HG03571 (cell line): ENCODE results near the gene PARP2.
A peak's percentile ranks its signal among the peaks of the same experiment; 100 is the strongest.
"Not testable (repeated sequence)": the region's sequence is repeated elsewhere in the genome, so short reads cannot be mapped to it uniquely, and the experiment has no call there.

Experiments
- ATAC-seq: cut with Tn5 transposase; IDR thresholded peaks from one replicate; pipeline ENCODE4 v1.9.1; 2021; ENCODE audit not compliant: unreplicated experiment

PARP2 gene, protein sequence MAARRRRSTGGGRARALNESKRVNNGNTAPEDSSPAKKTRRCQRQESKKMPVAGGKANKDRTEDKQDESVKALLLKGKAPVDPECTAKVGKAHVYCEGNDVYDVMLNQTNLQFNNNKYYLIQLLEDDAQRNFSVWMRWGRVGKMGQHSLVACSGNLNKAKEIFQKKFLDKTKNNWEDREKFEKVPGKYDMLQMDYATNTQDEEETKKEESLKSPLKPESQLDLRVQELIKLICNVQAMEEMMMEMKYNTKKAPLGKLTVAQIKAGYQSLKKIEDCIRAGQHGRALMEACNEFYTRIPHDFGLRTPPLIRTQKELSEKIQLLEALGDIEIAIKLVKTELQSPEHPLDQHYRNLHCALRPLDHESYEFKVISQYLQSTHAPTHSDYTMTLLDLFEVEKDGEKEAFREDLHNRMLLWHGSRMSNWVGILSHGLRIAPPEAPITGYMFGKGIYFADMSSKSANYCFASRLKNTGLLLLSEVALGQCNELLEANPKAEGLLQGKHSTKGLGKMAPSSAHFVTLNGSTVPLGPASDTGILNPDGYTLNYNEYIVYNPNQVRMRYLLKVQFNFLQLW

GRCh38 chr14:20343092-20343861 is at the start of gene PARP2:
Gene PARP2 (plus strand): TSS chr14:20343635. CDS start chr14:20343642, 7 bp downstream.
- peak; percentile 93 for ATAC-seq

DNA sequence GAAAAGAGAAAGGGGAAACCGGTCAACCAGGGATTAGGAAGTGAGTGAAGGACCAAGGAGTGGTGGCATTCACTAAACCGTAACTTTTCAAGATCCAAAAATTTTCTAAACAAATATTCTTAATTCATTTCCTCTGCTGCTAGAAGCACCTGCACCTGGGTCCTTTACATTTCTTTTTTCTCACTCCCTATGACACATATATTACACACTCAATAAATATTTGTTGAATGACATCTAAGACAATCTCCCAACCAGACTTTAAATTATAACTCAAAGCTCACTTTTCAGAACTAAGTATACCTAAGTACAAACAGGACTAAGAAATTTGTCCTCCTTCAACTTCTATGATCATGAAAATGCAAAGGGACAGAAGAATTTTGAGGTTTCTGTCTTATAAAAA is 48.8 kb upstream of the PARP2 start:
- no peak for ATAC-seq

- no peak for ATAC-seq
Measured at GRCh38 chr14:20295067-20295466, 48.4 kb upstream of the PARP2 start.

GRCh38 chr14:20302042-20302755 is 41.2 kb upstream of the PARP2 start:
- ATAC-seq, result no peak

DNA sequence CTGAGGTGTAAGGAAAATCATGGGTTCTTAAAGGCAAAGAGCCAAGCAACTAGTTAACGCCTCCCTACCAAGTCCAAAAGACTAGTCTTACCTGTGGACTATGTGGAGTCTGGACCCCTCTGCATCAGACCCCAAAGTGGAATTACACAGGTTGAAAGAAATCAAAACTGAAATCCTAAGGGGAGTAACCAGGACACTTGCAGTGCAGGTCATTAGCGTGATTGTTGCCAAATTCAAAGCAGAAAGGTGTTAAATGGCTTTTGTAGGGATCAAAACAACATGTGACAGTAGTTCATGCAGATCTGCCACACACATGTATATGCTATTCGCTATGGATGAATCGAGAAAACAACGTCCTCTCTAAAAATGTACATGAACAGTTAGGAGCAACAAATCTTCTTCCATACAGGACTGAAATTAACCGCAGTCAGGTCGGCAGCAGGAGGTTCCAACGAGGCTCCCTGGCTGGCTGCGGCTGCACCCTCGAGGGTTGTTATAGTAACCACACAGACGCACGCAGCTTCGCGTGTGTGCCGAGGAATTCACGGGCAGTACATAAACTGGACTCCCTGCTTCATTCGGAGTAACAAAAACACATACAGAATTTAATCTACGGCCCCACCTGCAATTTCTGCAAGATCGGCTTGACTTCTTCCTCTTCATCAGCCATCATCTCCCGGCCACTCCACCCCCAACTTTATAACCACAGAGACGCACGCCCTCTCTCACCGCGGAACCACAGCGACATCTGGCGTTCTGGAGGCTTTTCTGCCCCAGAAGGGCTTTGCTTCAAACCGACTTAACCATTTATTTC is 38.0 kb upstream of the PARP2 start, which contains the start of gene TTC5:
Gene TTC5 (minus strand): TSS at position 687 of the 814 bp plus-strand sequence. CDS start 14 bp downstream, at position 673.
- peak; percentile 95 for ATAC-seq

DNA sequence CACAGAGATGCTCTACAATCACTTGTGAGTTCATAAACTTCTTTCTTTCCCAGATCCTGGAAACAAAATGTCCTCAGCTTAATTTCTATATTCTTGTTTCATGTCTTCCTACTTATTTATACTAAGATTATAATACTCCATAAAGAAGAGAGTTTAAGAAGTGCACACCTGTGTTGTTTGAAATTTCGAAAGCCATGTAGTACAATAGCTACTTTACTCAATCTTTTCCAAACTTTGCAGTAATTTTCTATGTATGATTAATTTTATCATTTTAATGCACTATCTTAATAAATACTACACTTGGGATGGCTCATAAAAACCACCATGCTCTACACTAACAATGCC is 37.4 kb upstream of the PARP2 start:
- no peak for ATAC-seq

- ATAC-seq, result no peak
Measured at GRCh38 chr14:20314026-20314425, 29.4 kb upstream of the PARP2 start.

DNA sequence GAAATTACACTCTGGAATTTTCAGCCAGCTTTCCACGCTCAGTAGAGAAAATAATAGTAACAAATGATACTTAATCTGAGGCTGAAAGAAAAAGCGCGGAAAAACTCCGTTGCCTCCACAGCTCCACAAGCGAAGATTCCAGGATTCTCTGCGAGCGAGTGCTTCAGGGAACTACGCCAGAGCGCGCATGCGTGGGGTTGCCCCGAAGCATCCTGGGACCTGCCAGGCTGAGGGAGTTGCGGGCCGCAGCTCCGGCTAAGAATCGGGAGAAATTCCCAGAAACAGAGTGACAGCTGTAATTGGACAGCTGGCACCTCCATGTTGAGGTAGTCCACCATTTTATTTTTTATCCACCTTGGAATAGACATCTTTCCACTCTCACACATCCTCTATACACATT is 25.7 kb upstream of the PARP2 start:
- no peak for ATAC-seq

GRCh38 chr14:20327005-20327869 is 16.2 kb upstream of the PARP2 start:
- ATAC-seq, result no peak

- ATAC-seq, result no peak
Measured at GRCh38 chr14:20328705-20329104, 14.7 kb upstream of the PARP2 start.

DNA sequence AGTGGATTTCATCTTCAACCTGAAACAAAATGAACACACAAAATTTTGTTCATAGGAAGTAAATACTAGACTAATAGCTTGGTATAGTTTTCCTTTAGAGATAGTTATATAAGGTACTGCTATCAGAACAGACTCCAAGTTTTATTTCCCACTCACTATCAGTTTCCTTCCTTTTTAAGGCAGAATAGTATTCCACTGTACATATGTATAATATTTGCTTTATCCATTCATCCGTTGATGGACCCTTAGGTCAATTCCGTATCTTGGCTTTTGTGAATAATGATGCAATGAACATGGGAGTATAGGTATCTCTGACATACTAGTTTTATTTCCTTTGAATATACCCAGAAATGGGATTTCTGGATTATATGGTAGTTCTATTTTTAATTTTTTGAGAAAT is 14.1 kb upstream of the PARP2 start:
- no peak for ATAC-seq

- ATAC-seq, result no peak
Measured at GRCh38 chr14:20331053-20331613, 12.3 kb upstream of the PARP2 start.

- no peak for ATAC-seq
Measured at GRCh38 chr14:20332431-20332787, 11.0 kb upstream of the PARP2 start.

DNA sequence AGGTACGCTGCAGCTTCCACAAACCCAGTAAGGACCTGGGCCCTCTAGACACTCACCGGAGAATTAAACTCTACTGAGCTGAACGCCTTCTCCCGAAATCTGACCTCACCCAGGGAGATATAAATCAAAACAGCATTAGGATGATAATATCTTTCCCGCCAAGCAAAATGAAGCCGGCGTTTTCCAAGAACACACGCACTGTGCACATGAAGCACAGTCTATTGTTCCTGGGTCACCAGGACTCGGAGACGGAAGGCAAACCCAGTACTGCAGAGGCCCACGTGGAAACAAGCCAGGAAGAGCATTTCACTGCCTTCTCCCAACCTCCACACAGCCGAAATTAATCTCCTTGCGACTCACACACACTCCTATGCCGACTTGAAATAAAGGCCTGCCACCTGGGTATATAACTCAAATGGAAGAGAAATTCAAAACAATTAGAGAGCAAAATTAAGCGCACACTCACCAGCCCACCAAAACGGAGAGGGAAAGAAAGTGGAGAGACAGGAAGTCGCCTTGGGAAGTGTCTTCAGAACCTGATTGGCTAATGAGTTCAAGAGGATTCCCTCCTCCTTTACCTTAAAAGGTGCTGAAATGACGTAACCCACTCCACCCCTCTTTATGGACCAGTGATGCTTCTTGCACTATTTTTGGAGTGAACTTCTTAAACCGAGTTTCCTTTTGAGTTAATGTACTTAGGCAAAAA is 10.5 kb upstream of the PARP2 start, which contains the start of gene CCNB1IP1:
Gene CCNB1IP1 (minus strand): TSS at position 492 of the 706 bp plus-strand sequence. CDS start 16,756 bp downstream, outside the sequence.
- peak; percentile 96 for ATAC-seq

DNA sequence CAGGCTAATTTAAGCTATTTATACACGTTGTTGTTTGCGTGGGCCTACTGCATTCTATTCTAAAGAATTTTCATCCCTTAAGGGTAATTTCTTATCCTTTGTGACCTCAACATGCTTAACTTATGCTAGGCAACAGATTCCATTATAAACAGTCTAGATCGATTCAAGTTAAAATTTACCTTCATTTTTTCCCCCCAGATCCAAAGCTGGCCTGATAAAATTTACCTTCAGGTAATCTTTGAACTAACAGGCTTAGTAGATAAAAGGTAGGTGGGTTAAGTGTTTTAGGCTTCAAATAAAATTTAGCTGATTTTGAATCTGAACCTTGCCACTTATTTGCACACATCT is 10.0 kb upstream of the PARP2 start:
- ATAC-seq, result no peak

DNA sequence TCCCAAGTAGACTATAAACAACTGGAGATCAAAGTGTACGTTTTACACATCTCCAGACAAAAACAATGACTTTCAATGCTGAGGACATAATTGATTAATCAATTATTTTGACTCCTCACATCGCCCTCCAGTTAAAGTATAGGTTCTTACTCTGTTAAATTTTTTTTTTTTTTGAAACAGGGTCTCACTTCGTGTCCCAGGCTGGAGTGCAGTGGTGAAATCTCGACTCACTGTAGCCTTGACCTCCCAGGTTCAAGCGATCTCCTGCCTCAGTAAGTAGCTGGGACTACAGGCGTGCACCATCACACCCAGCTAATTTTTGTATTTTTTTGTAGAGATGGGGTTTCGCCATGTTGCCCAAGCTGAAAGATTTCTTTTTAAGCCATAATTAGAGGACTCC is 9.4 kb upstream of the PARP2 start:
- ATAC-seq, result no peak

DNA sequence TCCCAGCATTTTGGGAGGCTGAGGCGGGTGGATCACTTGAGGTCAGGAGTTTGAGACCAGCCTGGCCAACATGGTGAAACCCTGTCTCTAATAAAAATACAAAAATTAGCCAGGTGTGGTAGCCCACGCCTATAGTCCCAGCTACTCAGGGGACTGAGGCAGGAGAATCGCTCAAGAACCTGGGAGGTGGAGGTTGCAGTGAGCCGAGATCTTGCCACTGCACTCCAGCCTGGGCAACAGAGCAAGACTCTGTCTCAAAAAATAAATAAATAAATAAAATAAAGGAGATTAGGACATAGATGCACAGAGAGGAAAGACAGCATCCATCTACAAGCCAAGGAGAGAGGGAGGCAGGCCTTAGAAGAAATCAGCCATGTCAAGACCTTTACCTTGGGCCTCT is 2.4 kb upstream of the PARP2 start:
- not testable (repeated sequence) for ATAC-seq

DNA sequence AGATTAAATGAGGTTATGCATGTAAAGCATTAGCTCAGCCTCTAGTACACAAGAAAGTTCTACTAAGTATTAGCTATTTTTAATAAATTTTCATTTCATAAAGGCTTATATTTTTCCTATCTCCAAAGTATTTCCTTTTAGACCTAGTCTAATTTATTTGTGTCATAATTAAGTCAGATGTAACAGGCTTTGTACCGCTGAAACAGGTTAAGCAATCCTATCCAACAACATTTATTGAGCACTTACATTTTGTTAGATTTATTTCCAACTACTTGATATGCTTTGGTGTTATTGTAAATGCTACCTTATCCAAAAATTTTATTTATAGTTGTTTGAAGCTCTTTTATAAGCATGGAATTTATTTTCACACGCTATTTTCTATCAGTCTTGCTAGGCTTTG is 1.8 kb upstream of the PARP2 start:
- no peak for ATAC-seq

- no peak for ATAC-seq
Measured at GRCh38 chr14:20343862-20344220, 406 bp downstream of the PARP2 start.
